GM23338 (cell line): ENCODE results near the gene EIF4E2. TPM values are rescaled to one million over a fixed set of nuclear protein-coding genes. Genes with fewer than 3 reads are reported as not detected.

ENCODE experiments used
- ATAC-seq: fragments of 200-7000 bp; cut with Tn5 transposase; 3 replicates; pipeline ENCODE4 v1.9.1; 2020
- DNase-seq: peaks from one replicate; pipeline ENCODE4 v3.0.0-alpha.2; 2015; ENCODE audit warnings: low spot score
- H2AFZ ChIP-seq: fragments of 200-600 bp; sonication (generic); 2 replicates; pipeline ENCODE4 v1.8.0; 2016; ENCODE audit warnings: antibody characterized with exemption, mild to moderate bottlenecking, moderate library complexity
- H3F3A ChIP-seq: fragments of 200-600 bp; sonication (generic); replicated peaks from 2 replicates; pipeline ENCODE4 v1.8.0; 2017; ENCODE audit warnings: antibody characterized with exemption, mixed run types, low read depth
- H3K27ac ChIP-seq: fragments of 200-600 bp; sonication (generic); 2 replicates; pipeline ENCODE4 v1.6.1; 2016; ENCODE audit warnings: low read depth
- H3K27me3 ChIP-seq: fragments of 200-600 bp; sonication (generic); 2 replicates; pipeline ENCODE4 v1.8.0; 2016; ENCODE audit warnings: mild to moderate bottlenecking, mixed run types, moderate library complexity; ENCODE audit not compliant: insufficient read depth
- H3K36me3 ChIP-seq: fragments of 200-600 bp; sonication (generic); 2 replicates; pipeline ENCODE4 v1.8.0; 2016; ENCODE audit warnings: mild to moderate bottlenecking; ENCODE audit not compliant: insufficient read depth
- H3K4me1 ChIP-seq: fragments of 200-600 bp; sonication (generic); 2 replicates; pipeline ENCODE4 v1.8.0; 2016; ENCODE audit warnings: mild to moderate bottlenecking, moderate library complexity; ENCODE audit not compliant: insufficient read depth
- H3K4me2 ChIP-seq: fragments of 200-600 bp; sonication (generic); 2 replicates; pipeline ENCODE4 v1.7.1; 2017; ENCODE audit warnings: mixed run types
- H3K4me3 ChIP-seq: fragments of 200-600 bp; sonication (generic); 2 replicates; pipeline ENCODE4 v1.6.1; 2016; ENCODE audit warnings: mixed run types
- H3K79me2 ChIP-seq: fragments of 200-600 bp; sonication (generic); replicated peaks from 2 replicates; pipeline ENCODE4 v1.8.0; 2017; ENCODE audit warnings: mild to moderate bottlenecking; ENCODE audit not compliant: insufficient read depth
- H3K9me2 ChIP-seq: fragments of 200-600 bp; sonication (generic); 2 replicates; pipeline ENCODE4 v1.8.0; 2017; ENCODE audit not compliant: insufficient read depth
- H4K20me1 ChIP-seq: fragments of 200-600 bp; sonication (generic); replicated peaks from 2 replicates; pipeline ENCODE4 v1.8.0; 2017; ENCODE audit warnings: mild to moderate bottlenecking; ENCODE audit not compliant: insufficient read depth
- H3K27ac Mint-ChIP-seq: 2 replicates; pipeline ENCODE4 v1.8.0; 2020; ENCODE audit warnings: inconsistent platforms, mild to moderate bottlenecking, moderate library complexity, mixed read lengths
- H3K27me3 Mint-ChIP-seq: 3 replicates; pipeline ENCODE4 v1.8.0; 2022; ENCODE audit warnings: low read depth, mild to moderate bottlenecking, moderate library complexity, mixed read lengths, inconsistent platforms; ENCODE audit not compliant: insufficient read depth, poor library complexity
- H3K36me3 Mint-ChIP-seq: 3 replicates; pipeline ENCODE4 v1.8.0; 2021; ENCODE audit warnings: low read depth, mild to moderate bottlenecking, inconsistent platforms, moderate library complexity, mixed read lengths
- H3K4me1 Mint-ChIP-seq: 3 replicates; pipeline ENCODE4 v1.8.0; 2020; ENCODE audit warnings: mild to moderate bottlenecking, inconsistent platforms, mixed read lengths
- H3K4me3 Mint-ChIP-seq: 3 replicates; pipeline ENCODE4 v1.8.0; 2021; ENCODE audit warnings: moderate library complexity, mild to moderate bottlenecking, inconsistent platforms, mixed read lengths
- H3K9me3 Mint-ChIP-seq: 3 replicates; pipeline ENCODE4 v1.8.0; 2020; ENCODE audit warnings: moderate library complexity, mild to moderate bottlenecking, inconsistent platforms, mixed read lengths
- CREB1 ChIP-seq: fragments of 250-450 bp; sonication (Bioruptor Pico); IDR thresholded peaks from 2 replicates; pipeline ENCODE4 v1.5.0; 2020; ENCODE audit warnings: low read depth, mild to moderate bottlenecking, moderate library complexity
- CTCF ChIP-seq, 2 experiments: fragments of 200-600 bp in 1 of 2; sonication (generic) in 1 of 2; conservative IDR thresholded peaks; 2 replicates each; pipeline versions ENCODE4 v1.5.1 to v1.6.1; 2016 to 2017; ENCODE audit warnings: antibody characterized with exemption in 2 of 2, low read depth in 2 of 2, mild to moderate bottlenecking in 2 of 2, moderate library complexity in 1 of 2
- ETS1 ChIP-seq: IDR thresholded peaks from 2 replicates; pipeline ENCODE4 v1.6.1; 2016; ENCODE audit warnings: antibody characterized with exemption
- EZH2 ChIP-seq: fragments of 200-600 bp; sonication (generic); IDR thresholded peaks from one replicate; pipeline ENCODE4 v1.8.0; 2017; ENCODE audit warnings: antibody characterized with exemption, mild to moderate bottlenecking, low read depth; ENCODE audit not compliant: unreplicated experiment
- EZH2phosphoT487 ChIP-seq: fragments of 200-600 bp; sonication (generic); IDR thresholded peaks from one replicate; pipeline ENCODE4 v1.8.1; 2018; ENCODE audit warnings: antibody characterized with exemption; ENCODE audit not compliant: unreplicated experiment
- POLR2AphosphoS5 ChIP-seq: IDR thresholded peaks from 2 replicates; pipeline ENCODE4 v1.6.1; 2016; ENCODE audit warnings: antibody characterized with exemption, low read depth
- STAT1 ChIP-seq: IDR thresholded peaks from one replicate; pipeline ENCODE4 v1.6.1; 2016; ENCODE audit warnings: antibody characterized with exemption; ENCODE audit not compliant: unreplicated experiment
- ZNF114 ChIP-seq: fragments of 250-450 bp; sonication (Bioruptor Pico); IDR thresholded peaks from 2 replicates; pipeline ENCODE4 v1.5.0; 2020; ENCODE audit warnings: mild to moderate bottlenecking, moderate library complexity
- ZNF331 ChIP-seq: fragments of 250-450 bp; sonication (Bioruptor Pico); IDR thresholded peaks from 2 replicates; pipeline ENCODE4 v1.5.0; 2020; ENCODE audit warnings: low read depth, mild to moderate bottlenecking, moderate library complexity
- polyA plus RNA-seq: library from polyadenylated mRNA; unstranded; fragments of >200 nt; fragmentation: Nextera tagmentation; extraction: Ambion mirVana; gene quantifications from 2 replicates; pipeline ENCODE4 v1.2.1, GENCODE V29; 2016
- total RNA-seq: library from RNA; depleted of rRNA; stranded (reverse); fragments of >200 nt; shearing (Covaris generic); gene quantifications from 2 replicates; pipeline ENCODE4 v1.2.3, GENCODE V29; 2014
- TF ChIP-seq, protein P1 (sequence below): fragments of 250-450 bp; sonication (Bioruptor Pico); IDR thresholded peaks from 2 replicates; pipeline ENCODE4 v1.5.0; 2020; ENCODE audit warnings: mild to moderate bottlenecking, moderate library complexity
- TF ChIP-seq, protein P2 (sequence below): IDR thresholded peaks from one replicate; pipeline ENCODE4 v1.6.1; 2018; ENCODE audit warnings: antibody characterized with exemption; ENCODE audit not compliant: unreplicated experiment

EIF4E2 gene
- total and polyA plus RNA-seq, 2 experiments from 2014 or later: 68.1 to 152 TPM

GRCh38 chr2:232574674-232575403 lies 24.4 kb downstream of the EIF4E2 start (continued):
- TF ChIP-seq, protein P1, sequence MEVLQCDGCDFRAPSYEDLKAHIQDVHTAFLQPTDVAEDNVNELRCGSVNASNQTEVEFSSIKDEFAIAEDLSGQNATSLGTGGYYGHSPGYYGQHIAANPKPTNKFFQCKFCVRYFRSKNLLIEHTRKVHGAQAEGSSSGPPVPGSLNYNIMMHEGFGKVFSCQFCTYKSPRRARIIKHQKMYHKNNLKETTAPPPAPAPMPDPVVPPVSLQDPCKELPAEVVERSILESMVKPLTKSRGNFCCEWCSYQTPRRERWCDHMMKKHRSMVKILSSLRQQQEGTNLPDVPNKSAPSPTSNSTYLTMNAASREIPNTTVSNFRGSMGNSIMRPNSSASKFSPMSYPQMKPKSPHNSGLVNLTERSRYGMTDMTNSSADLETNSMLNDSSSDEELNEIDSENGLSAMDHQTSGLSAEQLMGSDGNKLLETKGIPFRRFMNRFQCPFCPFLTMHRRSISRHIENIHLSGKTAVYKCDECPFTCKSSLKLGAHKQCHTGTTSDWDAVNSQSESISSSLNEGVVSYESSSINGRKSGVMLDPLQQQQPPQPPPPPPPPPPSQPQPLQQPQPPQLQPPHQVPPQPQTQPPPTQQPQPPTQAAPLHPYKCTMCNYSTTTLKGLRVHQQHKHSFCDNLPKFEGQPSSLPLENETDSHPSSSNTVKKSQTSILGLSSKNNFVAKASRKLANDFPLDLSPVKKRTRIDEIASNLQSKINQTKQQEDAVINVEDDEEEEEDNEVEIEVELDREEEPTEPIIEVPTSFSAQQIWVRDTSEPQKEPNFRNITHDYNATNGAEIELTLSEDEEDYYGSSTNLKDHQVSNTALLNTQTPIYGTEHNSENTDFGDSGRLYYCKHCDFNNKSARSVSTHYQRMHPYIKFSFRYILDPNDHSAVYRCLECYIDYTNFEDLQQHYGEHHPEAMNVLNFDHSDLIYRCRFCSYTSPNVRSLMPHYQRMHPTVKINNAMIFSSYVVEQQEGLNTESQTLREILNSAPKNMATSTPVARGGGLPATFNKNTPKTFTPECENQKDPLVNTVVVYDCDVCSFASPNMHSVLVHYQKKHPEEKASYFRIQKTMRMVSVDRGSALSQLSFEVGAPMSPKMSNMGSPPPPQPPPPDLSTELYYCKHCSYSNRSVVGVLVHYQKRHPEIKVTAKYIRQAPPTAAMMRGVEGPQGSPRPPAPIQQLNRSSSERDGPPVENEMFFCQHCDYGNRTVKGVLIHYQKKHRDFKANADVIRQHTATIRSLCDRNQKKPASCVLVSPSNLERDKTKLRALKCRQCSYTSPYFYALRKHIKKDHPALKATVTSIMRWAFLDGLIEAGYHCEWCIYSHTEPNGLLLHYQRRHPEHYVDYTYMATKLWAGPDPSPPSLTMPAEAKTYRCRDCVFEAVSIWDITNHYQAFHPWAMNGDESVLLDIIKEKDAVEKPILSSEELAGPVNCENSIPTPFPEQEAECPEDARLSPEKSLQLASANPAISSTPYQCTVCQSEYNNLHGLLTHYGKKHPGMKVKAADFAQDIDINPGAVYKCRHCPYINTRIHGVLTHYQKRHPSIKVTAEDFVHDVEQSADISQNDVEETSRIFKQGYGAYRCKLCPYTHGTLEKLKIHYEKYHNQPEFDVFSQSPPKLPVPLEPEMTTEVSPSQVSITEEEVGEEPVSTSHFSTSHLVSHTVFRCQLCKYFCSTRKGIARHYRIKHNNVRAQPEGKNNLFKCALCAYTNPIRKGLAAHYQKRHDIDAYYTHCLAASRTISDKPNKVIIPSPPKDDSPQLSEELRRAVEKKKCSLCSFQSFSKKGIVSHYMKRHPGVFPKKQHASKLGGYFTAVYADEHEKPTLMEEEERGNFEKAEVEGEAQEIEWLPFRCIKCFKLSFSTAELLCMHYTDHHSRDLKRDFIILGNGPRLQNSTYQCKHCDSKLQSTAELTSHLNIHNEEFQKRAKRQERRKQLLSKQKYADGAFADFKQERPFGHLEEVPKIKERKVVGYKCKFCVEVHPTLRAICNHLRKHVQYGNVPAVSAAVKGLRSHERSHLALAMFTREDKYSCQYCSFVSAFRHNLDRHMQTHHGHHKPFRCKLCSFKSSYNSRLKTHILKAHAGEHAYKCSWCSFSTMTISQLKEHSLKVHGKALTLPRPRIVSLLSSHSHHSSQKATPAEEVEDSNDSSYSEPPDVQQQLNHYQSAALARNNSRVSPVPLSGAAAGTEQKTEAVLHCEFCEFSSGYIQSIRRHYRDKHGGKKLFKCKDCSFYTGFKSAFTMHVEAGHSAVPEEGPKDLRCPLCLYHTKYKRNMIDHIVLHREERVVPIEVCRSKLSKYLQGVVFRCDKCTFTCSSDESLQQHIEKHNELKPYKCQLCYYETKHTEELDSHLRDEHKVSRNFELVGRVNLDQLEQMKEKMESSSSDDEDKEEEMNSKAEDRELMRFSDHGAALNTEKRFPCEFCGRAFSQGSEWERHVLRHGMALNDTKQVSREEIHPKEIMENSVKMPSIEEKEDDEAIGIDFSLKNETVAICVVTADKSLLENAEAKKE: no peak

DNA sequence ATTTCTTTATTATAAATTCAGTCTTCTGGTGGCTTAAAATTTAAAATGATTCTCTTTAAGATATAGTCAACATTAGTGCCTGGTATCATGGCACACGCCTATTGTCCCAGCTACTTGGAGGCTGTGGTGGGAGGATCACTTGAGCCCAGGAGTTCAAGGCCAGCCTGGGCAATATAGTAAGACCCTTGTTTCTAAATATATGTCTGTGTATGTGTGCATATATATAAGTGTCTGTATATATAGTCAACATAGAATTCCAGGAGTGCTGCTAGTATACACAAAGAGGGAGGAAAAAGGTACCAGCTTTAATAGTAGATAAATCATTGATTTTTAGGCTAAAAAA lies 24.9 kb downstream of the EIF4E2 start:
- H3K4me3 ChIP-seq: no peak overlapping the region
- Mint-ChIP-seq H3K9me3 (no peaks in the 10 kb centered on the region), H3K27me3 (no peaks in the 10 kb centered on the region), H3K36me3 (peaks cover 26% of the 10 kb centered on the region), H3K4me1 (no peaks in the 10 kb centered on the region), H3K27ac (no peak overlapping the region), H3K4me3 (no peak overlapping the region)
- H3F3A ChIP-seq: no peaks in the 10 kb centered on the region
- H2AFZ ChIP-seq: no peak overlapping the region
- no peaks in the 10 kb centered on the region; the same call in 1 of the 2 replicates for H3K36me3 ChIP-seq
- no peaks in the 10 kb centered on the region for H3K9me2 ChIP-seq
- H3K4me1 ChIP-seq: no peaks in the 10 kb centered on the region
- DNase-seq (no peak), ATAC-seq (no peak)
- no peaks in the 10 kb centered on the region; the same call in 1 of the 2 replicates for H4K20me1 ChIP-seq
- no peak overlapping the region for H3K4me2 ChIP-seq
- H3K27ac ChIP-seq: no peak overlapping the region
- H3K79me2 ChIP-seq: no peaks in the 10 kb centered on the region
- no peaks in the 10 kb centered on the region for H3K27me3 ChIP-seq
- TF ChIP-seq EZH2: no peak
- TF ChIP-seq EZH2phosphoT487: no peak
- TF ChIP-seq CREB1 (CRISPR knock-in tag): no peak
- TF ChIP-seq ETS1: no peak
- TF ChIP-seq ZNF331 (CRISPR knock-in tag): no peak
- TF ChIP-seq, protein P2, sequence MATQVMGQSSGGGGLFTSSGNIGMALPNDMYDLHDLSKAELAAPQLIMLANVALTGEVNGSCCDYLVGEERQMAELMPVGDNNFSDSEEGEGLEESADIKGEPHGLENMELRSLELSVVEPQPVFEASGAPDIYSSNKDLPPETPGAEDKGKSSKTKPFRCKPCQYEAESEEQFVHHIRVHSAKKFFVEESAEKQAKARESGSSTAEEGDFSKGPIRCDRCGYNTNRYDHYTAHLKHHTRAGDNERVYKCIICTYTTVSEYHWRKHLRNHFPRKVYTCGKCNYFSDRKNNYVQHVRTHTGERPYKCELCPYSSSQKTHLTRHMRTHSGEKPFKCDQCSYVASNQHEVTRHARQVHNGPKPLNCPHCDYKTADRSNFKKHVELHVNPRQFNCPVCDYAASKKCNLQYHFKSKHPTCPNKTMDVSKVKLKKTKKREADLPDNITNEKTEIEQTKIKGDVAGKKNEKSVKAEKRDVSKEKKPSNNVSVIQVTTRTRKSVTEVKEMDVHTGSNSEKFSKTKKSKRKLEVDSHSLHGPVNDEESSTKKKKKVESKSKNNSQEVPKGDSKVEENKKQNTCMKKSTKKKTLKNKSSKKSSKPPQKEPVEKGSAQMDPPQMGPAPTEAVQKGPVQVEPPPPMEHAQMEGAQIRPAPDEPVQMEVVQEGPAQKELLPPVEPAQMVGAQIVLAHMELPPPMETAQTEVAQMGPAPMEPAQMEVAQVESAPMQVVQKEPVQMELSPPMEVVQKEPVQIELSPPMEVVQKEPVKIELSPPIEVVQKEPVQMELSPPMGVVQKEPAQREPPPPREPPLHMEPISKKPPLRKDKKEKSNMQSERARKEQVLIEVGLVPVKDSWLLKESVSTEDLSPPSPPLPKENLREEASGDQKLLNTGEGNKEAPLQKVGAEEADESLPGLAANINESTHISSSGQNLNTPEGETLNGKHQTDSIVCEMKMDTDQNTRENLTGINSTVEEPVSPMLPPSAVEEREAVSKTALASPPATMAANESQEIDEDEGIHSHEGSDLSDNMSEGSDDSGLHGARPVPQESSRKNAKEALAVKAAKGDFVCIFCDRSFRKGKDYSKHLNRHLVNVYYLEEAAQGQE: no peak
- TF ChIP-seq CTCF (conservative IDR thresholded peaks at IDR 0.05; ENCODE audit: low read depth in 2 of 2): no peak
- no peak for TF ChIP-seq POLR2AphosphoS5
- TF ChIP-seq STAT1: no peak
- no peak for TF ChIP-seq ZNF114 (CRISPR knock-in tag)
